ENCODE results near the gene NECTIN4. TPM values are rescaled to one million over a fixed set of nuclear protein-coding genes. Genes with fewer than 3 reads are reported as not detected.

NECTIN4 gene
- total and polyA plus RNA-seq, 2 experiments from 2014 or later = 0.16 TPM; not detected in 1

DNA sequence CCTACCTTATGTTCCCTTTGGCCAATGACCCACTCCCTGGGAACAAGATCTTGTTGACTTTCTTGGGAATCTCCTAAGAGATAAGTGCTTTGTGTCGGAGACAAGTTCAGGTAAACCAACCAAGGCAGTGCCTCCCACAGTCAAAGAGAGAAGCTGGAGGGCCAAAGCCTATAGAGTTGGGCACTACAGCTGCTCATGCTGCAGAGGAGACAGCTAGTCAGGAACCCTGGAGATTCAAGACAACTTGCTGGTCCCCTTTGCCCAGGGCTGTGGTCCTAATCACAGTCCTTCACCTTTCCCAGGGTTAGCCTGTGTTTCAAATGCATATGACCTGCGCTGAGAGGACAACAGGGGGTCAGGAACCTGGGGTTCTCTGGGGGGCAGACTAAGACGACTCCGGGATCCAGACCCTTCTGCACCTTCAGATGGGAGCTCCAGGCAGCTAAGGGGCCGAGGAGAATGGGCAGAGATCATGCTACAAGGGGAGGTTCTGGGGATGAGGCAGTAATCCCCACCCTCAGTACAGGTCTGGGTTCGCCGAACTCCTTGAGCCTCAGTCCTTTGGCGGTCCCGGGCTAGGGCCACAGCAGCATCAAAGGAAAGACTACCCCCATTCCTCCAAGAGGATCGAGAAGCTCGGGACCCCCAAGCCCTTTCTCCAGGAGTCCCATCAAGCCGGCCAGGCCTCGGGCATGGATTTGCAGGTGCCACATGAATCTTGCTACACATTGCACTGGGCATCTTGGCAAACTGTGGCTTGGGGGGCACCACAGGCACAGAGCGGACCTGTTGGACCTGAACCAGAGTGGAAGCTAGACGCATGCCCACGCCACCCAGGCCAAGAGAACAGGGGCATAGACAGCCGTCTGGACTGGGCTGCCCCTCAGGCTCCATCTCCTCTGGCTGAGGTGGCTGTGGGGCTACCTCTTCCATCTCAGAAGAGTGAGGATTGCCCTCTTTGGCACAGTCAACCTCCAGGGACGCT is 41.6 kb downstream of the NECTIN4 start:
- Histone ChIP-seq H3K27ac (ENCODE audit: low read depth) (no peak overlapping the region), H3K79me2 (replicated peaks; ENCODE audit: insufficient read depth) (peaks cover 24% of the 10 kb centered on the region), H3K4me3 (no peak overlapping the region), H2AFZ (no peak overlapping the region), H4K20me1 (replicated peaks; ENCODE audit: insufficient read depth) (no peaks in the 10 kb centered on the region), H3K4me2 (no peak overlapping the region), H3K4me1 (ENCODE audit: insufficient read depth) (peaks cover 7% of the 10 kb centered on the region), H3F3A (replicated peaks; ENCODE audit: low read depth) (0 out of 2 replicates have a peak, but pooled peaks cover 9% of the 10 kb centered on the region), H3K27me3 (ENCODE audit: insufficient read depth) (peaks cover 5% of the 10 kb centered on the region; the same call in 1 of the 2 replicates), H3K9me2 (ENCODE audit: insufficient read depth) (peaks cover 15% of the 10 kb centered on the region), H3K36me3 (ENCODE audit: insufficient read depth) (peaks cover 6% of the 10 kb centered on the region; the same call in 1 of the 2 replicates)
- no peak for ATAC-seq
- TF ChIP-seq NANOG (IDR thresholded peaks at IDR 0.05; ENCODE audit: borderline replicate concordance) = no peak
- TF ChIP-seq STAT1 (IDR thresholded peaks at IDR 0.05; ENCODE audit: unreplicated experiment) = no peak
- TF ChIP-seq ZNF114 (CRISPR knock-in tag; IDR thresholded peaks at IDR 0.05) = no peak
- TF ChIP-seq POLR2AphosphoS5 (IDR thresholded peaks at IDR 0.05; ENCODE audit: low read depth) = no peak
- no peak for TF ChIP-seq ZNF462 (CRISPR knock-in tag; IDR thresholded peaks at IDR 0.05)
- TF ChIP-seq EZH2 (IDR thresholded peaks at IDR 0.05; ENCODE audit: low read depth, unreplicated experiment) = no peak
- no peak for TF ChIP-seq CTCF (conservative IDR thresholded peaks at IDR 0.05; ENCODE audit: low read depth in 2 of 2)
- no peak for TF ChIP-seq JUNB (IDR thresholded peaks at IDR 0.05; ENCODE audit: unreplicated experiment)
- TF ChIP-seq EZH2phosphoT487 (IDR thresholded peaks at IDR 0.05; ENCODE audit: unreplicated experiment) = no peak
- TF ChIP-seq ETS1 (IDR thresholded peaks at IDR 0.05) = no peak
- no peak for TF ChIP-seq CREB1 (CRISPR knock-in tag; IDR thresholded peaks at IDR 0.05; ENCODE audit: low read depth)
- no peak for TF ChIP-seq REST (IDR thresholded peaks at IDR 0.05; ENCODE audit: unreplicated experiment)
- TF ChIP-seq ZNF331 (CRISPR knock-in tag; IDR thresholded peaks at IDR 0.05; ENCODE audit: low read depth) = no peak
- H3K9me3 Mint-ChIP-seq = peaks cover 38% of the 10 kb centered on the region
- H3K4me3 Mint-ChIP-seq = peak overlapping the region; percentile 29; the same call in 1 of the 3 replicates
- peaks cover 28% of the 10 kb centered on the region for H3K36me3 Mint-ChIP-seq (ENCODE audit: low read depth)
- H3K4me1 Mint-ChIP-seq = peaks cover 16% of the 10 kb centered on the region
- no peak for DNase-seq (ENCODE audit: low spot score)
- H3K27me3 Mint-ChIP-seq (ENCODE audit: insufficient read depth, low read depth, poor library complexity) = peaks cover 16% of the 10 kb centered on the region
- H3K27ac Mint-ChIP-seq = no peak overlapping the region

All from GM23338 (cell line).